ENCODE measurements around the gene ABHD4. TPM values are rescaled to one million over a fixed set of nuclear protein-coding genes. Genes with fewer than 3 reads are reported as not detected.

Gene ABHD4
- total and polyA plus RNA-seq, 2 of the 4 experiments (the other 2 are of a cell fraction), result 5.0 to 22.0 TPM

DNA sequence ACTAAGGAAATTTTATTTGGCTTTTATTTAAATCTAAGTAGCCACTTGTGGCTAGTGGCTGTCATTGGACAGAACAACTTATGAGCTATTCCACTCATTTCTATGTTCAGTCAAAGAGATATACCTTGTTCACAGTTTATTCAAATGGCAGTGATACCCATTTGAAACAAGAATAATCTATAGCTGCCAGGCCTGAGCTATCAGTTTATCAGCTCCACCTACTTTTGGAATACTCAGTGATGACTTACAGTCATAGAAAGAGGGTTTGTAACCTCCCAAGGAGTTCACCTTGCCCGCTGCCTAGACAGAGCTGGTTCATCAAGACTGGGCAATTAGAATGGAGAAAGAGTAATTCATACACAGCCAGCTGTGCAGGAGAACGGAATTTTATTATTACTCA lies 4.5 kb upstream of the ABHD4 start:
- WGBS, 2 experiments (ENCODE audit: extremely low coverage in 2 of 2, insufficient read length in 1 of 2), result no CpG with 5 or more reads among the region's 2 CpGs
- Histone ChIP-seq H3K4me1 (ENCODE audit: control insufficient read depth, insufficient read depth, low read length) (peaks cover 2% of the 10 kb centered on the region), H3K9me1 (ENCODE audit: insufficient read depth, low read length) (peaks cover 7% of the 10 kb centered on the region), H2AFZ (replicated peaks; ENCODE audit: low read length, poor library complexity) (no peak overlapping the region), H2BK20ac (ENCODE audit: low read depth, low read length) (no peak overlapping the region), H3K23ac (ENCODE audit: low read depth, low read length) (no peak overlapping the region), H3K9me3 (ENCODE audit: control insufficient read depth, insufficient read depth, low read length) (no peaks in the 10 kb centered on the region), H3K9ac (ENCODE audit: low read depth, low read length) (no peak overlapping the region), H3K27me3 (ENCODE audit: control insufficient read depth, insufficient read depth, low read length) (no peaks in the 10 kb centered on the region; the same call in 1 of the 2 replicates), H4K8ac (ENCODE audit: low read depth in 2 of 2, low read length in 2 of 2) (no peak overlapping the region; a peak in 1 of 4 replicates), H4K5ac (ENCODE audit: low read depth, low read length) (no peak overlapping the region), H3K27ac (ENCODE audit: insufficient read depth, low read length) (no peak overlapping the region), H4K20me1 (ENCODE audit: insufficient read depth, low read length) (no peaks in the 10 kb centered on the region), H4K91ac (ENCODE audit: insufficient read depth, low read depth, low read length) (no peak overlapping the region), H2BK5ac (ENCODE audit: low read depth, low read length, poor library complexity, severe bottlenecking) (no peak overlapping the region), H3K4me2 (ENCODE audit: low read depth, low read length) (no peak overlapping the region), H3K18ac (ENCODE audit: low read depth, low read length) (no peak overlapping the region), H3K4ac (ENCODE audit: low read depth, low read length) (no peak overlapping the region), H3K56ac (ENCODE audit: extremely low read depth, insufficient read depth, low read length) (no peak overlapping the region), H2AK9ac (replicated peaks; ENCODE audit: low read depth, low read length, poor library complexity) (no peak overlapping the region), H2AK5ac (ENCODE audit: low read depth, low read length) (no peak overlapping the region), H2BK120ac (ENCODE audit: low read depth, low read length) (no peak overlapping the region), H3K14ac (replicated peaks; ENCODE audit: low read depth, low read length) (no peak overlapping the region), H3K79me1 (ENCODE audit: low read depth in 1 of 2, low read length in 2 of 2) (peaks cover 1 to 6% of the 10 kb centered on the region in 2 experiments; a peak in 2 of 4 replicates), H2BK15ac (ENCODE audit: low read depth, low read length) (no peak overlapping the region), H3K36me3 (ENCODE audit: control insufficient read depth, insufficient read depth, low read length) (no peaks in the 10 kb centered on the region), H3K4me3 (ENCODE audit: insufficient read depth, low read depth, low read length) (no peak overlapping the region)
- CTCF ChIA-PET, result interaction anchor here (2.2 kb wide), 1 partner anchor 24 kb away, joined by 6 read pairs; no protein-coding TSS in a partner anchor
- no peak for ATAC-seq (ENCODE audit: low read depth)
- POLR2A ChIA-PET (ENCODE audit: unreplicated experiment), result no interaction called here
- BruUV-seq (replicated peaks), result no TSS peak
- in situ Hi-C loops (cut with MboI; ENCODE audit: low sequenced_read_pairs) (no loop called here), dilution Hi-C loops (cut with HindIII; ENCODE audit: low sequenced_read_pairs, unreplicated experiment) (no loop called here), intact Hi-C loops (cut with micrococcal nuclease) (no loop called here)
- no peak for DNase-seq
- TF ChIP-seq RFX5 (IDR thresholded peaks at IDR 0.05; ENCODE audit: low read depth, low read length), result no peak
- no peak for TF ChIP-seq CHD1 (IDR thresholded peaks at IDR 0.05; ENCODE audit: low read depth, low read length)
- TF ChIP-seq RAD21 (IDR thresholded peaks at IDR 0.05; ENCODE audit: low read length), result no peak
- no peak for TF ChIP-seq MAFK (IDR thresholded peaks at IDR 0.05; ENCODE audit: low read depth, low read length)
- TF ChIP-seq, protein P1, sequence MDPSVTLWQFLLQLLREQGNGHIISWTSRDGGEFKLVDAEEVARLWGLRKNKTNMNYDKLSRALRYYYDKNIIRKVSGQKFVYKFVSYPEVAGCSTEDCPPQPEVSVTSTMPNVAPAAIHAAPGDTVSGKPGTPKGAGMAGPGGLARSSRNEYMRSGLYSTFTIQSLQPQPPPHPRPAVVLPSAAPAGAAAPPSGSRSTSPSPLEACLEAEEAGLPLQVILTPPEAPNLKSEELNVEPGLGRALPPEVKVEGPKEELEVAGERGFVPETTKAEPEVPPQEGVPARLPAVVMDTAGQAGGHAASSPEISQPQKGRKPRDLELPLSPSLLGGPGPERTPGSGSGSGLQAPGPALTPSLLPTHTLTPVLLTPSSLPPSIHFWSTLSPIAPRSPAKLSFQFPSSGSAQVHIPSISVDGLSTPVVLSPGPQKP (IDR thresholded peaks at IDR 0.05; ENCODE audit: borderline replicate concordance, low read depth, low read length), result no peak
- no peak for TF ChIP-seq MAZ (IDR thresholded peaks at IDR 0.05; ENCODE audit: borderline replicate concordance, low read depth, low read length)
- no peak for TF ChIP-seq NFE2L2 (IDR thresholded peaks at IDR 0.05; ENCODE audit: low read depth, low read length)
- TF ChIP-seq MXI1 (IDR thresholded peaks at IDR 0.05; ENCODE audit: borderline replicate concordance, low read depth, low read length), result no peak
- TF ChIP-seq RCOR1 (IDR thresholded peaks at IDR 0.05; ENCODE audit: insufficient replicate concordance, low read length), result no peak
- no peak for TF ChIP-seq SMC3 (IDR thresholded peaks at IDR 0.05; ENCODE audit: low read depth, low read length)
